ENCODE results near the gene FLVCR1. TPM values are rescaled to one million over a fixed set of nuclear protein-coding genes. Genes with fewer than 3 reads are reported as not detected.

FLVCR1 gene
- total RNA-seq, 1 donor from 2014 or later: 6.3 TPM

DNA sequence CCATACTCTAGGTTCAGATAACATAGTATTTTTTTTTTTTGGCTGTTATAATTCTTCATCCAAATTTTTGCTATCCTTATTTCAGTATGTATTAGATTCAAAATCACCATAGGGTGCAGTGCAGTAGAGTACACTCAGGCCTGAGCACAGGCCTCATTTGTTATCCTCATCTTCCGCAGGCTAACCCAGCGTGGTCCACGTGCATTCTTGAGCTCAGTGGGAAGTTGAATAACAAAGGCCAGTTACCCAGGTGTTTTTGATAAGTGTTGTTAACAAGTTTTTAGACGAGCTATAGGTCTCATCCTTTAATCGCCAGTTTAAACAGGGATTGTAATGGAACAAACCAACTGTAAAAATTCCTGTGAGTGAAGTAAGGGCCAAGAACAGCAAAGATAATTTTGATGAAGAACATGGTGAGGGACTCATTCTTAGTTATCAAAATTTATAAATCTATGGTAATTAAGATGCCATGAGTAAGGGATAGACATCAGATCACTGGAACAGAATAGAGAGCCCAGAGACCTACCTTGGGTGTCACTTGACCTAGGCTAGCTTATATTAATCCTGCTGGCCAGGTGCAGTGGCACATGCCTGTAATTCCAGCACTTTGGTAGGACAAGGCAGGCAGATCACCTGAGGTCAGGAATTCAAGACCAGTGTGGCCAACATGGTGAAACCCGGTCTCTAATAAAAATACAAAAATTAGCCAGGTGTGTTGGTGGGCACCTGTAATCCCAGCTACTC lies 22.0 kb downstream of the FLVCR1 start:
- H3K27me3 ChIP-seq (ENCODE audit: low read depth): no peaks in the 10 kb centered on the region
- no peak overlapping the region for H3K4me3 ChIP-seq
- peaks cover 71% of the 10 kb centered on the region for H3K36me3 ChIP-seq
- intact Hi-C loops (cut with DNase I): no loop called here
- no peak for DNase-seq
- no peak for ATAC-seq
- no peaks in the 10 kb centered on the region for H3K4me1 ChIP-seq
- no peaks in the 10 kb centered on the region for H3K9me3 ChIP-seq
- TF ChIP-seq, protein P1, sequence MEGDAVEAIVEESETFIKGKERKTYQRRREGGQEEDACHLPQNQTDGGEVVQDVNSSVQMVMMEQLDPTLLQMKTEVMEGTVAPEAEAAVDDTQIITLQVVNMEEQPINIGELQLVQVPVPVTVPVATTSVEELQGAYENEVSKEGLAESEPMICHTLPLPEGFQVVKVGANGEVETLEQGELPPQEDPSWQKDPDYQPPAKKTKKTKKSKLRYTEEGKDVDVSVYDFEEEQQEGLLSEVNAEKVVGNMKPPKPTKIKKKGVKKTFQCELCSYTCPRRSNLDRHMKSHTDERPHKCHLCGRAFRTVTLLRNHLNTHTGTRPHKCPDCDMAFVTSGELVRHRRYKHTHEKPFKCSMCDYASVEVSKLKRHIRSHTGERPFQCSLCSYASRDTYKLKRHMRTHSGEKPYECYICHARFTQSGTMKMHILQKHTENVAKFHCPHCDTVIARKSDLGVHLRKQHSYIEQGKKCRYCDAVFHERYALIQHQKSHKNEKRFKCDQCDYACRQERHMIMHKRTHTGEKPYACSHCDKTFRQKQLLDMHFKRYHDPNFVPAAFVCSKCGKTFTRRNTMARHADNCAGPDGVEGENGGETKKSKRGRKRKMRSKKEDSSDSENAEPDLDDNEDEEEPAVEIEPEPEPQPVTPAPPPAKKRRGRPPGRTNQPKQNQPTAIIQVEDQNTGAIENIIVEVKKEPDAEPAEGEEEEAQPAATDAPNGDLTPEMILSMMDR (IDR thresholded peaks at IDR 0.05): no peak
- no peak overlapping the region for H3K27ac ChIP-seq

DNA sequence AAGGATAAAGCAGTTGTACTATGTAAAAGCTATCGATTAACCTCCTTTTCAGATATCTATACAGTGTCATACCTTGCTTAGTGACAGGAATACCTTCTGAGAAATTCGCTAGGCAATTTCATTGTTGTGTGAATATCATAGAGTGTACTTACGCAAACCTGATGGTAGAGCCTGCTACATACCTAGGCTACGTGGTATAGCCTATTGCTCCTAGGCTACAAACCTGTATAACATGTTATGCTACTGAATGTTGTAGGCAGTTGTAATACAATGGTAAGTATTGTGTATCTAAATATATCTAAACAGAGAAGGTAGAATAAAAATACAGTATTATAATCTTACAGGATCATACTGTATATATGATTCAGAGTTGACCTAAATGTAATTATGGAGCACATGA lies 26.5 kb downstream of the FLVCR1 start:
- no peak overlapping the region for H3K4me3 ChIP-seq
- H3K9me3 ChIP-seq: no peaks in the 10 kb centered on the region
- DNase-seq: no peak
- TF ChIP-seq, protein P1 (IDR thresholded peaks at IDR 0.05): no peak
- H3K27me3 ChIP-seq (ENCODE audit: low read depth): no peaks in the 10 kb centered on the region
- intact Hi-C loops (cut with DNase I): no loop called here
- no peaks in the 10 kb centered on the region for H3K4me1 ChIP-seq
- H3K36me3 ChIP-seq: peaks cover 90% of the 10 kb centered on the region
- no peak overlapping the region for H3K27ac ChIP-seq
- no peak for ATAC-seq

DNA sequence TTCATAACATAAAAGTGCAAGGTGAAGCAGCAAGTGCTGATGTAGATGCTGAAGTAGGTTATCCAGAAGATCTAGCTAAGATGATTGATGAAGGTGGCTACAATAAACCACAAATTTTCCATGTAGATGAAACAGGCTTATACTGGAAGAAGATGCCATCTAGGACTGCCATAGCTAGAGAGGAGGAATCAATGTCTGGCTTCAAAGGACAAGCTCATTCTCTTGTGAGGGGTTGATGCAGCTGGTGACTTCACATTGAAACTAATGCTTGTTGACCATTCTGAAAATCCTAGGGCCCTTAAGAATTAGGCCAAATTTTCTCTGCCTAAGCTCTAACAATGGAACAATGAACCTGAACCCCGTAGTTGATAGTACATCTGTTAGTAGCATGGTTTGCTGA lies 34.0 kb downstream of the FLVCR1 start:
- Histone ChIP-seq H3K27ac (no peak overlapping the region), H3K4me3 (no peak overlapping the region), H3K27me3 (ENCODE audit: low read depth) (no peaks in the 10 kb centered on the region), H3K36me3 (peaks cover 68% of the 10 kb centered on the region), H3K4me1 (no peaks in the 10 kb centered on the region), H3K9me3 (no peaks in the 10 kb centered on the region)
- DNase-seq (no peak), ATAC-seq (no peak)
- TF ChIP-seq, protein P1 (IDR thresholded peaks at IDR 0.05): no peak
- intact Hi-C loops (cut with DNase I): no loop called here

DNA sequence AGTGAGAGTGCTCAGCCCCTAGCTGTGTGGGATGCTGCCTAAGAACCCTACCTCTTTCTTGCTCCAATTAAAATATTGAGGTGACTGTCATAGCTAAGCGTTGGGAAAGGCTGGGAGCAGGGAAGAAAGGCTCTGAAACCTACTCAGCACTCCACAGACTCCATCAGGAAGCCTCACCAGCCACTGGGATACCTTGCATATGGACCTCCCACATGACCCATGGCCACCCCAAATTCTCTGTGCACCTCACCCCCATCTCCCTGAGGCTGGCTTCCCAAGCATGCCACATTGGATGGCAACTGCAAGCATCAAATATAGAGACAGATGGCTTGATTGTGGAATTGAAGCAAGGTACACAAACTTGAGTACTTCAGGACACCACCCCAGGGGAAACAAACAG lies 41.8 kb downstream of the FLVCR1 start:
- no peak for ATAC-seq
- H3K36me3 ChIP-seq: peaks cover 22% of the 10 kb centered on the region

DNA sequence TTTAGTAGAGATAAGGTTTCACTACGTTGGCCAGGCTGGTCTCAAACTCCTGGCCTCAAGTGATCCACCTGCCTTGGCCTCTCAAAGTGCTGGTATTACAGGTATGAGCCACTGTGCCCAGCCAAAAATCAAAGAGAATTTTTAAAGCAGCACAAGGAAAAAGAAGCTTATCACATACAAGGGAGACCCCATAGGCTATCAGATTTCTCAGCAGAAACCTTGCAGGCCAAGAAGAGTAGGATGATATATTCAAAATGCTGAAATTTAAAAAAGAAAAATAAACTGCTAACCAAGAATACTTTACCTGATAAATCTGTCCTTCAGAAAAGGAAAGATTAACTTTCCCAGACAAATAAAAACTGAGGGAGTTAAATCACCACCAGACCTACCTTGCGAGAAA lies 43.2 kb downstream of the FLVCR1 start:
- H3K4me3 ChIP-seq: no peak overlapping the region
- ATAC-seq (no peak), DNase-seq (no peak)
- H3K27me3 ChIP-seq (ENCODE audit: low read depth): no peaks in the 10 kb centered on the region
- intact Hi-C loops (cut with DNase I): no loop called here
- no peaks in the 10 kb centered on the region for H3K4me1 ChIP-seq
- peaks cover 23% of the 10 kb centered on the region for H3K9me3 ChIP-seq
- peaks cover 8% of the 10 kb centered on the region for H3K36me3 ChIP-seq
- no peak overlapping the region for H3K27ac ChIP-seq
- TF ChIP-seq, protein P1 (IDR thresholded peaks at IDR 0.05): no peak

More for the DNA sequence above, 41.8 kb downstream of the FLVCR1 start:
- Histone ChIP-seq H3K27ac (no peak overlapping the region), H3K9me3 (peaks cover 23% of the 10 kb centered on the region), H3K27me3 (ENCODE audit: low read depth) (no peaks in the 10 kb centered on the region), H3K4me1 (no peaks in the 10 kb centered on the region), H3K4me3 (no peak overlapping the region)
- intact Hi-C loops (cut with DNase I): no loop called here
- DNase-seq: no peak
- TF ChIP-seq, protein P1 (IDR thresholded peaks at IDR 0.05): no peak

Data from lower lobe of right lung (tissue), 2 donors.